Measurements from ENCODE around the gene C12orf76. TPM values are rescaled to one million over a fixed set of nuclear protein-coding genes. Genes with fewer than 3 reads are reported as not detected.
"Not testable (repeated sequence)": the region's sequence is repeated elsewhere in the genome, so short reads cannot be mapped to it uniquely, and the experiment has no call there.

C12orf76 gene
- polyA plus RNA-seq, 1 donor: 39.4 TPM

- DNase-seq: no peak
These were observed 24.3 kb downstream of the C12orf76 start for GRCh38 chr12:110024051-110024450.

GRCh38 chr12:110023059-110023980 lies 25.0 kb downstream of the C12orf76 start:
- no peak for DNase-seq

- DNase-seq: no peak
These were observed 27.4 kb downstream of the C12orf76 start for GRCh38 chr12:110020956-110021355.

- no peak for DNase-seq
These were observed 33.2 kb downstream of the C12orf76 start for GRCh38 chr12:110015132-110015531.

GRCh38 chr12:110012659-110013058 lies 35.7 kb downstream of the C12orf76 start:
- DNase-seq: no peak

- no peak for DNase-seq
These were observed 36.2 kb downstream of the C12orf76 start for GRCh38 chr12:110012137-110012536.

- DNase-seq: no peak
These were observed 37.2 kb downstream of the C12orf76 start for GRCh38 chr12:110010853-110011723.

GRCh38 chr12:110008681-110009398 lies 39.5 kb downstream of the C12orf76 start:
- not testable (repeated sequence) for DNase-seq

GRCh38 chr12:110007881-110008280 lies 40.4 kb downstream of the C12orf76 start:
- DNase-seq: no peak

GRCh38 chr12:110006115-110006514 lies 42.2 kb downstream of the C12orf76 start:
- DNase-seq: no peak

GRCh38 chr12:110005319-110005973 lies 42.9 kb downstream of the C12orf76 start:
- DNase-seq: no peak

GRCh38 chr12:110004598-110004997 lies 43.7 kb downstream of the C12orf76 start:
- no peak for DNase-seq

GRCh38 chr12:110002676-110003515 lies 45.4 kb downstream of the C12orf76 start:
- DNase-seq: no peak

- no peak for DNase-seq
These were observed 46.7 kb downstream of the C12orf76 start for GRCh38 chr12:110001596-110001995.

GRCh38 chr12:109999983-110000505 lies 48.3 kb downstream of the C12orf76 start:
- no peak for DNase-seq

GRCh38 chr12:109999649-109999971 lies 48.7 kb downstream of the C12orf76 start:
- DNase-seq: no peak

- DNase-seq: peak; percentile 94
These were observed 49.2 kb downstream of the C12orf76 start, which contains the start of gene ANKRD13A for GRCh38 chr12:109998904-109999648. TSS of gene ANKRD13A (plus strand) at chr12:109999430. CDS start at chr12:109999689, 259 bp downstream.

GRCh38 chr12:109998241-109998903 lies 50.0 kb downstream of the C12orf76 start:
- no peak for DNase-seq

- DNase-seq: no peak
These were observed 50.9 kb downstream of the C12orf76 start for GRCh38 chr12:109997393-109997792.
